Gastroesophageal sphincter (tissue), 4 donors: ENCODE data around the gene FAM228B. TPM values are rescaled to one million over a fixed set of nuclear protein-coding genes. Genes with fewer than 3 reads are reported as not detected.

ENCODE experiments used
- ATAC-seq: fragments of 150-250 bp; one replicate; pipeline ENCODE4 v1.9.1; 2016; ENCODE audit warnings: mild to moderate bottlenecking, moderate library complexity
- H3K27ac ChIP-seq, 4 donors: fragments of 200-600 bp; sonication (generic) in 3 of 4; 1 replicate in 3 of 4; 2 replicates in 1 of 4; pipeline ENCODE4 v1.5.1; 2016 to 2019
- H3K27me3 ChIP-seq: fragments of 200-600 bp; sonication (generic); one replicate; pipeline ENCODE4 v1.5.1; 2019
- H3K36me3 ChIP-seq, 2 donors: fragments of 200-600 bp; sonication (generic); one replicate each; pipeline ENCODE4 v1.5.1; 2019; ENCODE audit warnings: control low read depth in 1 of 2
- H3K4me1 ChIP-seq, 3 donors: fragments of 200-600 bp; sonication (generic); 1 replicate in 2 of 3; 2 replicates in 1 of 3; pipeline ENCODE4 v1.5.1; 2016 to 2019; ENCODE audit warnings: control low read depth in 2 of 3
- H3K4me3 ChIP-seq, 2 donors: fragments of 200-600 bp; sonication (generic); one replicate each; pipeline ENCODE4 v1.5.1; 2019; ENCODE audit warnings: mild to moderate bottlenecking in 1 of 2, moderate library complexity in 1 of 2
- H3K9me3 ChIP-seq, 3 donors: fragments of 200-600 bp; sonication (generic); one replicate each; pipeline ENCODE4 v1.5.1; 2017 to 2019; ENCODE audit warnings: control low read depth in 2 of 3
- CTCF ChIP-seq, 4 experiments: fragments of 200-600 bp in 2 of 4; fragments of 450-650 bp in 2 of 4; sonication (generic) in 1 of 4; IDR thresholded peaks; one replicate each; pipeline ENCODE4 v1.5.1; 2017 to 2019; ENCODE audit warnings: antibody characterized with exemption in 4 of 4, mild to moderate bottlenecking in 2 of 4, moderate library complexity in 2 of 4
- EP300 ChIP-seq: sonication (generic); formaldehyde crosslinking; IDR thresholded peaks from one replicate; pipeline ENCODE4 v1.6.1; 2017; ENCODE audit warnings: antibody characterized with exemption, mild to moderate bottlenecking
- POLR2A ChIP-seq, 2 donors: fragments of 450-650 bp; IDR thresholded peaks; one replicate each; pipeline ENCODE4 v1.6.1; 2017; ENCODE audit warnings: antibody characterized with exemption in 2 of 2, mild to moderate bottlenecking in 2 of 2, moderate library complexity in 1 of 2
- POLR2AphosphoS5 ChIP-seq: sonication (generic); formaldehyde crosslinking; IDR thresholded peaks from one replicate; pipeline ENCODE4 v1.6.1; 2017; ENCODE audit warnings: antibody characterized with exemption
- WGBS, 2 donors: methylation state at CpG; one replicate each; pipeline ENCODE4 v1.1.5; 2018; ENCODE audit warnings: low coverage in 1 of 2; 5-methylcytosine and 5-hydroxymethylcytosine counted together
- total RNA-seq, 4 donors: library from RNA; depleted of rRNA; stranded (reverse); fragments of >200 nt; gene quantifications; one replicate each; pipeline ENCODE4 v1.1.0, GENCODE V29; 2016

The FAM228B gene
- total RNA-seq, 4 donors from 2014 or later, result 24.0 to 45.5 (median 30.9) TPM

GRCh38 chr2:24205131-24205530, 81.9 kb downstream of the FAM228B start:
- H3K27ac ChIP-seq, result no peak overlapping the region
- H3K9me3 ChIP-seq, result no peaks in the 10 kb centered on the region
- TF ChIP-seq CTCF (IDR thresholded peaks at IDR 0.05) (no peak), POLR2A (IDR thresholded peaks at IDR 0.05) (no peak), EP300 (no peak), POLR2AphosphoS5 (no peak)
- H3K36me3 ChIP-seq, result peaks cover 0 to 96% of the 10 kb centered on the region in 2 donors
- H3K27me3 ChIP-seq, result no peaks in the 10 kb centered on the region
- no peak overlapping the region for H3K4me3 ChIP-seq
- WGBS, 2 donors, result 80 to 89% methylated on average over 4 of the region's 4 CpGs
- ATAC-seq, result no peak
- no peaks in the 10 kb centered on the region for H3K4me1 ChIP-seq

- Histone ChIP-seq H3K9me3 (no peaks in the 10 kb centered on the region), H3K4me3 (no peak overlapping the region), H3K27me3 (no peaks in the 10 kb centered on the region), H3K4me1 (no peaks in the 10 kb centered on the region), H3K27ac (no peak overlapping the region), H3K36me3 (peaks cover 0 to 97% of the 10 kb centered on the region in 2 donors)
- ATAC-seq, result no peak
- 83 to 94% methylated on average over 5 of the region's 6 CpGs for WGBS, 2 donors
- TF ChIP-seq POLR2AphosphoS5 (no peak), POLR2A (IDR thresholded peaks at IDR 0.05) (no peak), EP300 (no peak), CTCF (IDR thresholded peaks at IDR 0.05) (no peak)
These were observed 83.0 kb downstream of the FAM228B start for GRCh38 chr2:24206242-24206641.

- TF ChIP-seq CTCF (IDR thresholded peaks at IDR 0.05), result no peak
- WGBS, 2 donors, result 72 to 81% methylated on average over 6 to 8 of the region's 8 CpGs
- Histone ChIP-seq H3K9me3 (no peaks in the 10 kb centered on the region), H3K4me3 (no peak overlapping the region), H3K36me3 (peaks cover 0 to 97% of the 10 kb centered on the region in 2 donors), H3K27ac (no peak overlapping the region), H3K27me3 (no peaks in the 10 kb centered on the region), H3K4me1 (no peaks in the 10 kb centered on the region)
- ATAC-seq, result no peak
These were observed 83.4 kb downstream of the FAM228B start for GRCh38 chr2:24206714-24207113.

- ATAC-seq, result no peak
- H3K4me1 ChIP-seq, result no peaks in the 10 kb centered on the region
- no peak for TF ChIP-seq EP300
- no peak for TF ChIP-seq CTCF (IDR thresholded peaks at IDR 0.05)
- TF ChIP-seq POLR2A (IDR thresholded peaks at IDR 0.05), result no peak
- no peak for TF ChIP-seq POLR2AphosphoS5
- no peak overlapping the region for H3K4me3 ChIP-seq
- H3K36me3 ChIP-seq, result peaks cover 0 to 100% of the 10 kb centered on the region in 2 donors
- H3K9me3 ChIP-seq, result no peaks in the 10 kb centered on the region
- H3K27ac ChIP-seq, result no peak overlapping the region
- H3K27me3 ChIP-seq, result no peaks in the 10 kb centered on the region
- 81% methylated on average over 8 of the region's 11 CpGs; no CpG with 5 or more reads in 1 of the 2 donors for WGBS, 2 donors
These were observed 84.1 kb downstream of the FAM228B start for GRCh38 chr2:24207359-24207758.

- ATAC-seq, result no peak
- H3K36me3 ChIP-seq, result peaks cover 0 to 100% of the 10 kb centered on the region in 2 donors
- WGBS, 2 donors, result 87 to 100% methylated on average over 4 to 7 of the region's 16 CpGs
These were observed 85.2 kb downstream of the FAM228B start for GRCh38 chr2:24208490-24208889.

More at GRCh38 chr2:24208490-24208889, 85.2 kb downstream of the FAM228B start:
- Histone ChIP-seq H3K27me3 (no peaks in the 10 kb centered on the region), H3K9me3 (no peaks in the 10 kb centered on the region), H3K27ac (no peak overlapping the region), H3K4me1 (no peaks in the 10 kb centered on the region), H3K4me3 (no peak overlapping the region)
- TF ChIP-seq POLR2A (IDR thresholded peaks at IDR 0.05), result no peak
- TF ChIP-seq CTCF (IDR thresholded peaks at IDR 0.05), result no peak
- no peak for TF ChIP-seq POLR2AphosphoS5
- TF ChIP-seq EP300, result no peak
